CD4-positive, CD25-positive, alpha-beta regulatory T cell (primary cell): ENCODE data around the gene LHFPL2. TPM values are rescaled to one million over a fixed set of nuclear protein-coding genes. Genes with fewer than 3 reads are reported as not detected.
"Not testable (repeated sequence)": the region's sequence is repeated elsewhere in the genome, so short reads cannot be mapped to it uniquely, and the experiment has no call there.

ENCODE experiments used
- ATAC-seq, 2 donors: fragments of 150-1000 bp; cut with Tn5 transposase; one replicate each; pipeline ENCODE4 v1.10.0; 2021; ENCODE audit warnings: low read depth in 2 of 2, moderate number of reproducible peaks in 2 of 2, moderate library complexity in 1 of 2
- DNase-seq, 3 donors: peaks; one replicate each; pipeline versions ENCODE4 v3.0.0 to v3.0.0-alpha.2; 2012 to 2022; ENCODE audit warnings: mixed read lengths in 1 of 3
- H3K27ac ChIP-seq: one replicate; pipeline ENCODE4 v1.7.0; 2013; ENCODE audit warnings: mild to moderate bottlenecking, low read length; ENCODE audit not compliant: insufficient read depth, poor library complexity, severe bottlenecking
- H3K27me3 ChIP-seq: one replicate; pipeline ENCODE4 v1.7.0; 2013; ENCODE audit warnings: low read length; ENCODE audit not compliant: control insufficient read depth, insufficient read depth
- H3K36me3 ChIP-seq: one replicate; pipeline ENCODE4 v1.7.0; 2013; ENCODE audit warnings: mild to moderate bottlenecking, low read length, moderate library complexity; ENCODE audit not compliant: control insufficient read depth, insufficient read depth
- H3K4me1 ChIP-seq: 2 replicates; pipeline ENCODE4 v1.7.0; 2013; ENCODE audit warnings: mild to moderate bottlenecking, low read length; ENCODE audit not compliant: insufficient read depth, control insufficient read depth, poor library complexity, severe bottlenecking
- H3K4me3 ChIP-seq: one replicate; pipeline ENCODE4 v1.7.0; 2013; ENCODE audit warnings: low read depth, mild to moderate bottlenecking, low read length, moderate library complexity
- H3K9me3 ChIP-seq, 2 experiments: 1 replicate in 1 of 2; 2 replicates in 1 of 2; pipeline ENCODE4 v1.7.0; 2013; ENCODE audit warnings: low read length in 2 of 2, mild to moderate bottlenecking in 1 of 2, moderate library complexity in 1 of 2; ENCODE audit not compliant: control insufficient read depth in 2 of 2
- H3K27ac Mint-ChIP-seq, 3 donors: one replicate each; pipeline ENCODE4 v1.8.0; 2020 to 2022; ENCODE audit warnings: mild to moderate bottlenecking in 3 of 3, mixed read lengths in 3 of 3, moderate library complexity in 2 of 3
- H3K27me3 Mint-ChIP-seq: one replicate; pipeline ENCODE4 v1.8.0; 2022; ENCODE audit warnings: mild to moderate bottlenecking, mixed read lengths
- H3K36me3 Mint-ChIP-seq: one replicate; pipeline ENCODE4 v1.8.0; 2020; ENCODE audit warnings: mixed read lengths
- H3K4me1 Mint-ChIP-seq, 4 donors: one replicate each; pipeline ENCODE4 v1.8.0; 2020 to 2022; ENCODE audit warnings: mixed read lengths in 4 of 4, mild to moderate bottlenecking in 1 of 4
- H3K4me3 Mint-ChIP-seq, 4 donors: one replicate each; pipeline ENCODE4 v1.8.0; 2020 to 2022; ENCODE audit warnings: mild to moderate bottlenecking in 4 of 4, mixed read lengths in 4 of 4, moderate library complexity in 3 of 4
- H3K9me3 Mint-ChIP-seq, 7 donors: one replicate each; pipeline ENCODE4 v1.8.0; 2020 to 2022; ENCODE audit warnings: mixed read lengths in 7 of 7, mild to moderate bottlenecking in 3 of 7, moderate library complexity in 2 of 7
- polyA plus RNA-seq, 4 donors: library from polyadenylated mRNA; unstranded; fragments of 300-500 nt; fragmentation: Illumina TruSeq; gene quantifications; one replicate each; pipeline ENCODE4 v1.2.3, GENCODE V29; 2021
- total RNA-seq: library from RNA; stranded (reverse); gene quantifications from one replicate; pipeline ENCODE4 v1.2.3, GENCODE V29; 2022

The LHFPL2 gene
- total and polyA plus RNA-seq, 5 donors from 2014 or later, result 0.11 to 0.47 (median 0.32) TPM

DNA sequence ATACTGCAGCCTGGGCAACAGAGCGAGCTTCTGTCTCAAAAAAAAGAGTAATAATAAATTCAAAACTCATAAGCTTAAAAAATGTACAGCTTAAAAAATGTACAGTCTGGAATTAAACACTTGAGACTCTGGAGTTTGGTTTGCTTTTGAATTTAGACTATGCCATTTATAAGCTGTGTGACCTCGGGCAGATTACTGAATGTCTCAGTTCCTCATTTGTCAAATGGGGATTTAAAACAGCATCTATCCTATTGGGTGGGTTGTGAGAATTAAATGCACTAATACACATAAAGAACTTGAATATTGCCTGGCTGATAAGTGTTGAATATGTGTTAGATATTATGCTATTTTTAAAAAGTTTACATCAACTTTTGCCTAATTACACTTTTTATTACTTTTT, 189.7 kb downstream of the LHFPL2 start:
- H3K4me1 Mint-ChIP-seq, result peaks cover 11 to 22% (median 19%) of the 10 kb centered on the region in 4 donors
- H3K27me3 ChIP-seq, result no peaks in the 10 kb centered on the region
- no peak overlapping the region for H3K4me3 Mint-ChIP-seq
- H3K36me3 Mint-ChIP-seq, result peaks cover 43% of the 10 kb centered on the region
- peaks cover 0 to 2% (median 0%) of the 10 kb centered on the region in 7 donors for H3K9me3 Mint-ChIP-seq
- H3K36me3 ChIP-seq, result peaks cover 14% of the 10 kb centered on the region
- H3K4me1 ChIP-seq, result no peaks in the 10 kb centered on the region
- H3K4me3 ChIP-seq, result no peak overlapping the region
- ATAC-seq, result no peak
- H3K27ac ChIP-seq, result no peak overlapping the region
- DNase-seq, result no peak
- H3K27ac Mint-ChIP-seq, result no peak overlapping the region
- H3K27me3 Mint-ChIP-seq, result no peaks in the 10 kb centered on the region
- no peaks in the 10 kb centered on the region for H3K9me3 ChIP-seq

DNA sequence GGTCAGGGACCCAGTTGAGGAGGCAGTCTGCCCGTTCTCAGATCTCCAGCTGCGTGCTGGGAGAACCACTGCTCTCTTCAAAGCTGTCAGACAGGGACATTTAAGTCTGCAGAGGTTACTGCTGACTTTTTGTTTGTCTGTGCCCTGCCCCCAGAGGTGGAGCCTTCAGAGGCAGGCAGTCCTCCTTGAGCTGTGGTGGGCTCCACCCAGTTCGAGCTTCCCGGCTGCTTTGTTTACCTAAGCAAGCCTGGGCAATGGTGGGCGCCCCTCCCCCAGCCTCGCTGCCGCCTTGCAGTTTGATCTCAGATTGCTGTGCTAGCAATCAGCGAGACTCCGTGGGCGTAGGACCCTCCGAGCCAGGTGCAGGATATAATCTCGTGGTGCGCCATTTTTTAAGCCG, 191.1 kb downstream of the LHFPL2 start:
- not testable (repeated sequence) for H3K4me3 Mint-ChIP-seq, H3K27me3 ChIP-seq, H3K27ac Mint-ChIP-seq, H3K27me3 Mint-ChIP-seq, DNase-seq, ATAC-seq, H3K27ac ChIP-seq, H3K4me3 ChIP-seq, H3K9me3 ChIP-seq, H3K4me1 ChIP-seq, H3K9me3 Mint-ChIP-seq
- peaks cover 35% of the 10 kb centered on the region for H3K36me3 Mint-ChIP-seq
- peaks cover 11% of the 10 kb centered on the region for H3K36me3 ChIP-seq
- peaks cover 7 to 19% (median 14%) of the 10 kb centered on the region in 4 donors for H3K4me1 Mint-ChIP-seq

- peaks cover 0 to 8% (median 1%) of the 10 kb centered on the region in 4 donors for H3K4me1 Mint-ChIP-seq
- no peak for DNase-seq
- ATAC-seq, result no peak
- H3K27ac Mint-ChIP-seq, result no peak overlapping the region
- Histone ChIP-seq H3K4me3 (no peak overlapping the region), H3K4me1 (no peaks in the 10 kb centered on the region), H3K9me3 (no peaks in the 10 kb centered on the region), H3K27ac (no peak overlapping the region), H3K36me3 (peaks cover 4% of the 10 kb centered on the region), H3K27me3 (no peaks in the 10 kb centered on the region)
- H3K9me3 Mint-ChIP-seq, result peaks cover 0 to 5% (median 1%) of the 10 kb centered on the region in 7 donors
- H3K36me3 Mint-ChIP-seq, result peaks cover 34% of the 10 kb centered on the region
- H3K27me3 Mint-ChIP-seq, result no peaks in the 10 kb centered on the region
- no peak overlapping the region for H3K4me3 Mint-ChIP-seq
Measured at GRCh38 chr5:78449103-78449502, 199.5 kb downstream of the LHFPL2 start.

DNA sequence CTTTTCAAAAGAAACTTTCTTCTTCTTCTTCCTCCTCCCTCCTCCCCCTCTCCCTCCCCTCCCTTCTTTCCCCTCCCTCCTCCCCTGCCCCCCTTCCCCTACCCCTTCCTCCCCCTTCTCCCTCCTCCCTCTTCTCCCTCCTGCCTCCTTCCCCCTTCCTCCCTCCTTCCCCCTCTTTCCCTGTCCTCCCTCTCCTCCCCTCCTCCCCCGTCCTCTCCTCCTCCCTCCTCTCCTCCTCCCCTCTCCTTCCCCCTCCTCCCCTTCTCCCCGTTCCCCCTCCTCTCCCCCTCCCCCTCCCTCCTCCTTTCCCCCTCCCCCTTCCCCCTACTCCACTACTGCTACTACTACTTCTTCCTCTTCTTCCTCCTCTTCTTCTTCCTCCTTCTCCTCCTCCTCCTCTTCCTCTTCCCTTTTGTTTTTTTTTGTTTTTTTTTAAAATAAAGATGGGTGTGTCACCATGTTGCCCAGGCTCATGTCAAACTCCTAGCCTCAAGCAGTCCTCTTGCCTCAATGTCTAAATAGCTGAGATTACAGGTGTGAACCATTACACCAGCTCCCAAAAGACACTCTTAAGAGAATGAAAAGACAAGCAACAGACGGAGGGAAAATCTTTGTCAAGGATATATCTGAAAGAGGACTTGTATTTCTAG, 200.7 kb downstream of the LHFPL2 start:
- no peaks in the 10 kb centered on the region for H3K9me3 ChIP-seq
- Mint-ChIP-seq H3K27me3 (no peaks in the 10 kb centered on the region), H3K9me3 (peaks cover 0 to 5% (median 1%) of the 10 kb centered on the region in 7 donors), H3K36me3 (peaks cover 40% of the 10 kb centered on the region), H3K27ac (no peak overlapping the region), H3K4me1 (peaks cover 0 to 8% (median 1%) of the 10 kb centered on the region in 4 donors), H3K4me3 (no peak overlapping the region)
- H3K4me3 ChIP-seq, result no peak overlapping the region
- H3K27ac ChIP-seq, result no peak overlapping the region
- ATAC-seq, result no peak
- no peak for DNase-seq
- no peaks in the 10 kb centered on the region for H3K4me1 ChIP-seq
- no peaks in the 10 kb centered on the region for H3K27me3 ChIP-seq
- peaks cover 4% of the 10 kb centered on the region for H3K36me3 ChIP-seq
